Measurements from ENCODE around the gene COL24A1. TPM values are rescaled to one million over a fixed set of nuclear protein-coding genes. Genes with fewer than 3 reads are reported as not detected.

COL24A1 gene
- total RNA-seq, 1 experiment from 2014 or later: 1.1 TPM

DNA sequence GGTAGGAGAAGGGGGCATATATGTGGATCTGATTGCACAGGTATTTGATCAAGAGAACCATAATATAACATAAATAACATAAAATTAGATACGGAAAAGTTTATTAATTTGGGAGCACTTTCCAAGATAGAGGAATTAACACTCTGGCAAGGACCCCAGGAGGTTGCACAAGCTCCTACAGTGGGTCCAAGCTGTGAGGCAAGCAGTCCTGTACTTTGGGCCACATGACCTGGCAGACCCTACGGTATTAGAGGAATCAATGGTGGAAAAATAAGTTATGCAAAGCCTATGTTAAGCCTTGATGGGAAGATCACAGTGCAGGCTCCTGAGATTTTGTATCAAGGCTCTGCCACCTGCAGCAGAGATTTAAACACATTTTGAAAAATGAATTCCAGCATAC, 220.1 kb downstream of the COL24A1 start (continued):
- no peak for TF ChIP-seq FOXJ3 (CRISPR knock-in tag; IDR thresholded peaks at IDR 0.05; ENCODE audit: borderline replicate concordance)
- TF ChIP-seq, protein P1, sequence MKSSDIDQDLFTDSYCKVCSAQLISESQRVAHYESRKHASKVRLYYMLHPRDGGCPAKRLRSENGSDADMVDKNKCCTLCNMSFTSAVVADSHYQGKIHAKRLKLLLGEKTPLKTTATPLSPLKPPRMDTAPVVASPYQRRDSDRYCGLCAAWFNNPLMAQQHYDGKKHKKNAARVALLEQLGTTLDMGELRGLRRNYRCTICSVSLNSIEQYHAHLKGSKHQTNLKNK (CRISPR knock-in tag; IDR thresholded peaks at IDR 0.05): no peak

DNA sequence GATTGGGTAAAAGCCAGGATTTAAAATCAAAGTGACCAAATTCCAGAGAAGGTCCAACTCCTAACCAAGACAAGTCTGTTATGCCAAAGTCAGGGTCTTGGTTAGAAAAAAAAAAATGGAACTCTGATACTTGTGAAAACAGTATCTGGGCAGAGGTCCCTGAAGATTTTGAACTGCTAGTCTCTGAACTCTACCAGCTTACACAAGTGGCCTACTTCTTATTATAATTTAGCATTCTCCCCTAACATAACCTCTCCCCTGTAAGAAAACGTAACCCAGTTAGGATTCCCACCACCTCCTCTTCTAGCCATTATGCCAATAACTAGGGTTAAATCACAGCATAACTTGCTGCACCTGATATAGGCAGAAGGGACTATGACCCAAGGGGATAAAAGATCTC, 220.5 kb downstream of the COL24A1 start:
- Mint-ChIP-seq H3K9me3 (no peaks in the 10 kb centered on the region), H3K27me3 (ENCODE audit: low read depth) (no peaks in the 10 kb centered on the region), H3K4me1 (no peaks in the 10 kb centered on the region), H3K36me3 (no peaks in the 10 kb centered on the region), H3K4me3 (no peak overlapping the region), H3K27ac (no peak overlapping the region)
- no peak for DNase-seq (ENCODE audit: low spot score)
- ATAC-seq: no peak
- no peak for TF ChIP-seq GRHL2 (CRISPR knock-in tag; IDR thresholded peaks at IDR 0.05; ENCODE audit: insufficient replicate concordance, severe bottlenecking)
- CTCF ChIA-PET: no interaction called here
- POLR2A ChIA-PET: no interaction called here

DNA sequence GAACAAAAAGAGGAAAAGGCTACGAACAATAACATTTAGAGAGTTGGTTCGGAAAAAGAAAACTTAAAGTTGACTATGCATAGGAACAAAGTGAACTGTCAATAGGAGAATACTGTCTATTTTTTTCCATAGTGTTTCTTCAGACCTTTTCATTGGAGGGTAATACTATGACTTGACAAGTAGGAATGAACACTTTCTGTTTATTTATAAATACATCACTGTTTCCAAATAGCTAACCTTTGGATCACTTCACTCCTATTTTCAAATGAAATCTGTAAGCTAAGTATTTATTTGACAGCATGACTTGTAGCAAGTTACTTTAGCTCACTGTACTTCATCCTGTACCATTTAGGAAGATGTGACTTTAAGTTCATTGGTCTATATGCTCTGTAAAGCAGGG, 221.3 kb downstream of the COL24A1 start:
- Mint-ChIP-seq H3K4me1 (no peaks in the 10 kb centered on the region), H3K36me3 (no peaks in the 10 kb centered on the region), H3K9me3 (no peaks in the 10 kb centered on the region), H3K27me3 (ENCODE audit: low read depth) (no peaks in the 10 kb centered on the region), H3K4me3 (no peak overlapping the region), H3K27ac (no peak overlapping the region)
- ChIA-PET CTCF (no interaction called here), POLR2A (no interaction called here)
- ATAC-seq (no peak), DNase-seq (ENCODE audit: low spot score) (no peak)
- TF ChIP-seq, protein P2, sequence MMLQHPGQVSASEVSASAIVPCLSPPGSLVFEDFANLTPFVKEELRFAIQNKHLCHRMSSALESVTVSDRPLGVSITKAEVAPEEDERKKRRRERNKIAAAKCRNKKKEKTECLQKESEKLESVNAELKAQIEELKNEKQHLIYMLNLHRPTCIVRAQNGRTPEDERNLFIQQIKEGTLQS (CRISPR knock-in tag; conservative IDR thresholded peaks at IDR 0.05): no peak

DNA sequence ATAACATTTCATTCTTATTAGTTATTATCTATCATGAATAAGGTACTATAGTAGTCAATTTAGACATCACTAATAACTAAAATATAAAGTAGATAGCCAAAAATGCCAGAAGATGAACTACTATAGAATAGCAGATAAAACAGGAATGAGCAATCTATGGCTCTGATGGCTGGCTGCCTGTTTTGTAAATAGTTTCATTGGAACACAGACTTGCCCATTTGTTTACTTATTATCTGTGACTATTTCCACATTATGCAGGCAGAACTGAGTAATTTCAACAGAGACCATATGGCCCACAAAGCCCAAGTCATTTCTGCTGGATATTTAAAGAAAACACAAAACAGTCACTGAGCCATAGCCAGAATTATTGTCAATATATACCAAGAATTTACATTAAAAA, 222.1 kb downstream of the COL24A1 start:
- no peak for ATAC-seq
- ChIA-PET CTCF (no interaction called here), POLR2A (no interaction called here)
- no peaks in the 10 kb centered on the region for H3K27me3 Mint-ChIP-seq (ENCODE audit: low read depth)
- H3K9me3 Mint-ChIP-seq: no peaks in the 10 kb centered on the region
- DNase-seq (ENCODE audit: low spot score): no peak
- H3K27ac Mint-ChIP-seq: no peak overlapping the region
- no peaks in the 10 kb centered on the region for H3K36me3 Mint-ChIP-seq
- TF ChIP-seq, protein P1 (CRISPR knock-in tag; IDR thresholded peaks at IDR 0.05): no peak
- TF ChIP-seq NR2C2 (CRISPR knock-in tag; IDR thresholded peaks at IDR 0.05): no peak
- TF ChIP-seq, protein P3, sequence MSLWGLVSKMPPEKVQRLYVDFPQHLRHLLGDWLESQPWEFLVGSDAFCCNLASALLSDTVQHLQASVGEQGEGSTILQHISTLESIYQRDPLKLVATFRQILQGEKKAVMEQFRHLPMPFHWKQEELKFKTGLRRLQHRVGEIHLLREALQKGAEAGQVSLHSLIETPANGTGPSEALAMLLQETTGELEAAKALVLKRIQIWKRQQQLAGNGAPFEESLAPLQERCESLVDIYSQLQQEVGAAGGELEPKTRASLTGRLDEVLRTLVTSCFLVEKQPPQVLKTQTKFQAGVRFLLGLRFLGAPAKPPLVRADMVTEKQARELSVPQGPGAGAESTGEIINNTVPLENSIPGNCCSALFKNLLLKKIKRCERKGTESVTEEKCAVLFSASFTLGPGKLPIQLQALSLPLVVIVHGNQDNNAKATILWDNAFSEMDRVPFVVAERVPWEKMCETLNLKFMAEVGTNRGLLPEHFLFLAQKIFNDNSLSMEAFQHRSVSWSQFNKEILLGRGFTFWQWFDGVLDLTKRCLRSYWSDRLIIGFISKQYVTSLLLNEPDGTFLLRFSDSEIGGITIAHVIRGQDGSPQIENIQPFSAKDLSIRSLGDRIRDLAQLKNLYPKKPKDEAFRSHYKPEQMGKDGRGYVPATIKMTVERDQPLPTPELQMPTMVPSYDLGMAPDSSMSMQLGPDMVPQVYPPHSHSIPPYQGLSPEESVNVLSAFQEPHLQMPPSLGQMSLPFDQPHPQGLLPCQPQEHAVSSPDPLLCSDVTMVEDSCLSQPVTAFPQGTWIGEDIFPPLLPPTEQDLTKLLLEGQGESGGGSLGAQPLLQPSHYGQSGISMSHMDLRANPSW (CRISPR knock-in tag; conservative IDR thresholded peaks at IDR 0.05; ENCODE audit: low read depth): no peak
- no peak for TF ChIP-seq FOXK1 (CRISPR knock-in tag; IDR thresholded peaks at IDR 0.05)
- no peak for TF ChIP-seq JAZF1 (CRISPR knock-in tag; IDR thresholded peaks at IDR 0.05)
- TF ChIP-seq, protein P4, sequence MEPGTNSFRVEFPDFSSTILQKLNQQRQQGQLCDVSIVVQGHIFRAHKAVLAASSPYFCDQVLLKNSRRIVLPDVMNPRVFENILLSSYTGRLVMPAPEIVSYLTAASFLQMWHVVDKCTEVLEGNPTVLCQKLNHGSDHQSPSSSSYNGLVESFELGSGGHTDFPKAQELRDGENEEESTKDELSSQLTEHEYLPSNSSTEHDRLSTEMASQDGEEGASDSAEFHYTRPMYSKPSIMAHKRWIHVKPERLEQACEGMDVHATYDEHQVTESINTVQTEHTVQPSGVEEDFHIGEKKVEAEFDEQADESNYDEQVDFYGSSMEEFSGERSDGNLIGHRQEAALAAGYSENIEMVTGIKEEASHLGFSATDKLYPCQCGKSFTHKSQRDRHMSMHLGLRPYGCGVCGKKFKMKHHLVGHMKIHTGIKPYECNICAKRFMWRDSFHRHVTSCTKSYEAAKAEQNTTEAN (CRISPR knock-in tag; IDR thresholded peaks at IDR 0.05): no peak
- TF ChIP-seq, protein P5, sequence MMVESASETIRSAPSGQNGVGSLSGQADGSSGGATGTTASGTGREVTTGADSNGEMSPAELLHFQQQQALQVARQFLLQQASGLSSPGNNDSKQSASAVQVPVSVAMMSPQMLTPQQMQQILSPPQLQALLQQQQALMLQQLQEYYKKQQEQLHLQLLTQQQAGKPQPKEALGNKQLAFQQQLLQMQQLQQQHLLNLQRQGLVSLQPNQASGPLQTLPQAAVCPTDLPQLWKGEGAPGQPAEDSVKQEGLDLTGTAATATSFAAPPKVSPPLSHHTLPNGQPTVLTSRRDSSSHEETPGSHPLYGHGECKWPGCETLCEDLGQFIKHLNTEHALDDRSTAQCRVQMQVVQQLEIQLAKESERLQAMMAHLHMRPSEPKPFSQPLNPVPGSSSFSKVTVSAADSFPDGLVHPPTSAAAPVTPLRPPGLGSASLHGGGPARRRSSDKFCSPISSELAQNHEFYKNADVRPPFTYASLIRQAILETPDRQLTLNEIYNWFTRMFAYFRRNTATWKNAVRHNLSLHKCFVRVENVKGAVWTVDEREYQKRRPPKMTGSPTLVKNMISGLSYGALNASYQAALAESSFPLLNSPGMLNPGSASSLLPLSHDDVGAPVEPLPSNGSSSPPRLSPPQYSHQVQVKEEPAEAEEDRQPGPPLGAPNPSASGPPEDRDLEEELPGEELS (CRISPR knock-in tag; IDR thresholded peaks at IDR 0.05): no peak
- TF ChIP-seq, protein P6, sequence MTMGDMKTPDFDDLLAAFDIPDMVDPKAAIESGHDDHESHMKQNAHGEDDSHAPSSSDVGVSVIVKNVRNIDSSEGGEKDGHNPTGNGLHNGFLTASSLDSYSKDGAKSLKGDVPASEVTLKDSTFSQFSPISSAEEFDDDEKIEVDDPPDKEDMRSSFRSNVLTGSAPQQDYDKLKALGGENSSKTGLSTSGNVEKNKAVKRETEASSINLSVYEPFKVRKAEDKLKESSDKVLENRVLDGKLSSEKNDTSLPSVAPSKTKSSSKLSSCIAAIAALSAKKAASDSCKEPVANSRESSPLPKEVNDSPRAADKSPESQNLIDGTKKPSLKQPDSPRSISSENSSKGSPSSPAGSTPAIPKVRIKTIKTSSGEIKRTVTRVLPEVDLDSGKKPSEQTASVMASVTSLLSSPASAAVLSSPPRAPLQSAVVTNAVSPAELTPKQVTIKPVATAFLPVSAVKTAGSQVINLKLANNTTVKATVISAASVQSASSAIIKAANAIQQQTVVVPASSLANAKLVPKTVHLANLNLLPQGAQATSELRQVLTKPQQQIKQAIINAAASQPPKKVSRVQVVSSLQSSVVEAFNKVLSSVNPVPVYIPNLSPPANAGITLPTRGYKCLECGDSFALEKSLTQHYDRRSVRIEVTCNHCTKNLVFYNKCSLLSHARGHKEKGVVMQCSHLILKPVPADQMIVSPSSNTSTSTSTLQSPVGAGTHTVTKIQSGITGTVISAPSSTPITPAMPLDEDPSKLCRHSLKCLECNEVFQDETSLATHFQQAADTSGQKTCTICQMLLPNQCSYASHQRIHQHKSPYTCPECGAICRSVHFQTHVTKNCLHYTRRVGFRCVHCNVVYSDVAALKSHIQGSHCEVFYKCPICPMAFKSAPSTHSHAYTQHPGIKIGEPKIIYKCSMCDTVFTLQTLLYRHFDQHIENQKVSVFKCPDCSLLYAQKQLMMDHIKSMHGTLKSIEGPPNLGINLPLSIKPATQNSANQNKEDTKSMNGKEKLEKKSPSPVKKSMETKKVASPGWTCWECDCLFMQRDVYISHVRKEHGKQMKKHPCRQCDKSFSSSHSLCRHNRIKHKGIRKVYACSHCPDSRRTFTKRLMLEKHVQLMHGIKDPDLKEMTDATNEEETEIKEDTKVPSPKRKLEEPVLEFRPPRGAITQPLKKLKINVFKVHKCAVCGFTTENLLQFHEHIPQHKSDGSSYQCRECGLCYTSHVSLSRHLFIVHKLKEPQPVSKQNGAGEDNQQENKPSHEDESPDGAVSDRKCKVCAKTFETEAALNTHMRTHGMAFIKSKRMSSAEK (CRISPR knock-in tag; IDR thresholded peaks at IDR 0.05; ENCODE audit: borderline replicate concordance): no peak
- no peak for TF ChIP-seq GTF2I (CRISPR knock-in tag; conservative IDR thresholded peaks at IDR 0.05)
- TF ChIP-seq, protein P7, sequence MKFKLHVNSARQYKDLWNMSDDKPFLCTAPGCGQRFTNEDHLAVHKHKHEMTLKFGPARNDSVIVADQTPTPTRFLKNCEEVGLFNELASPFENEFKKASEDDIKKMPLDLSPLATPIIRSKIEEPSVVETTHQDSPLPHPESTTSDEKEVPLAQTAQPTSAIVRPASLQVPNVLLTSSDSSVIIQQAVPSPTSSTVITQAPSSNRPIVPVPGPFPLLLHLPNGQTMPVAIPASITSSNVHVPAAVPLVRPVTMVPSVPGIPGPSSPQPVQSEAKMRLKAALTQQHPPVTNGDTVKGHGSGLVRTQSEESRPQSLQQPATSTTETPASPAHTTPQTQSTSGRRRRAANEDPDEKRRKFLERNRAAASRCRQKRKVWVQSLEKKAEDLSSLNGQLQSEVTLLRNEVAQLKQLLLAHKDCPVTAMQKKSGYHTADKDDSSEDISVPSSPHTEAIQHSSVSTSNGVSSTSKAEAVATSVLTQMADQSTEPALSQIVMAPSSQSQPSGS (CRISPR knock-in tag; IDR thresholded peaks at IDR 0.05; ENCODE audit: borderline replicate concordance, low read depth): no peak
- no peak for TF ChIP-seq EMX1 (CRISPR knock-in tag; IDR thresholded peaks at IDR 0.05)
- TF ChIP-seq RELA (CRISPR knock-in tag; IDR thresholded peaks at IDR 0.05; ENCODE audit: borderline replicate concordance): no peak
- H3K4me3 Mint-ChIP-seq: no peak overlapping the region
- no peaks in the 10 kb centered on the region for H3K4me1 Mint-ChIP-seq
